B cell (primary cell): ENCODE measurements around the gene TPRG1L. TPM values are rescaled to one million over a fixed set of nuclear protein-coding genes. Genes with fewer than 3 reads are reported as not detected.

Experiments used
- ATAC-seq: fragments of 200-7000 bp; cut with Tn5 transposase; one replicate; pipeline ENCODE4 v1.10.0; 2021; ENCODE audit warnings: low read depth, mild to moderate bottlenecking, moderate number of reproducible peaks, moderate library complexity
- CTCF ChIA-PET: fragments of 350-600 bp; sonication (Branson Sonifier 250); formaldehyde crosslinking; loops from one replicate; lab custom pipeline; 2021; ENCODE audit warnings: antibody characterized with exemption, inconsistent platforms; lab: Charles Lee
- POLR2A ChIA-PET: fragments of 350-600 bp; sonication (Branson Sonifier 250); formaldehyde crosslinking; loops from one replicate; lab custom pipeline; 2021; ENCODE audit warnings: antibody characterized with exemption; lab: Charles Lee
- DNase-seq: peaks from one replicate; pipeline ENCODE4 v3.0.0; 2013
- H2AFZ ChIP-seq: 2 replicates; pipeline ENCODE4 v1.6.1; 2012; ENCODE audit warnings: mild to moderate bottlenecking, low read depth, low read length; ENCODE audit not compliant: insufficient read depth, poor library complexity, severe bottlenecking
- H3K27ac ChIP-seq, 2 donors: 1 replicate in 1 of 2; 2 replicates in 1 of 2; pipeline ENCODE4 v1.5.1; 2012 to 2013; ENCODE audit warnings: low read length in 2 of 2, mild to moderate bottlenecking in 2 of 2, moderate library complexity in 1 of 2
- H3K27me3 ChIP-seq, 4 experiments: fragments of 200-600 bp in 1 of 4; sonication (generic) in 1 of 4; replicated peaks in 1 of 4; 1 replicate in 2 of 4; 2 replicates in 2 of 4; pipeline versions ENCODE4 v1.6.1 to v1.7.0; 2013 to 2016; ENCODE audit warnings: low read length in 3 of 4, mild to moderate bottlenecking in 2 of 4, mixed read lengths in 1 of 4, moderate library complexity in 1 of 4; ENCODE audit not compliant: insufficient read depth in 4 of 4, control insufficient read depth in 3 of 4; ENCODE audit errors: control extremely low read depth in 1 of 4
- H3K36me3 ChIP-seq, 2 experiments: replicated peaks in 1 of 2; 1 replicate in 1 of 2; 2 replicates in 1 of 2; pipeline versions ENCODE4 v1.6.1 to v1.7.1; 2013; ENCODE audit warnings: low read length in 1 of 2; ENCODE audit not compliant: insufficient read depth in 2 of 2, control insufficient read depth in 1 of 2; ENCODE audit errors: control extremely low read depth in 1 of 2, extremely low read depth in 1 of 2
- H3K4me1 ChIP-seq, 2 donors: fragments of 200-600 bp in 1 of 2; sonication (generic) in 1 of 2; 1 replicate in 1 of 2; 2 replicates in 1 of 2; pipeline versions ENCODE4 v1.5.1 to v1.6.1; 2013 to 2017; ENCODE audit warnings: low read length in 2 of 2; ENCODE audit not compliant: control insufficient read depth in 2 of 2, insufficient read depth in 2 of 2
- H3K4me2 ChIP-seq: replicated peaks from 2 replicates; pipeline ENCODE3; 2012; ENCODE audit warnings: mild to moderate bottlenecking, low read depth, low read length; ENCODE audit not compliant: poor library complexity, severe bottlenecking
- H3K4me3 ChIP-seq, 5 experiments: fragments of 200-600 bp in 1 of 5; sonication (generic) in 1 of 5; 1 replicate in 3 of 5; 2 replicates in 2 of 5; pipeline versions ENCODE4 v1.5.1 to v1.7.0; 2011 to 2016; ENCODE audit warnings: low read length in 4 of 5, mild to moderate bottlenecking in 4 of 5, low read depth in 2 of 5, control low read depth in 1 of 5, moderate library complexity in 1 of 5; ENCODE audit not compliant: insufficient read depth in 1 of 5; ENCODE audit errors: control extremely low read depth in 1 of 5, extremely low read depth in 1 of 5
- H3K79me2 ChIP-seq: fragments of 200-600 bp; sonication (generic); one replicate; pipeline ENCODE4 v1.6.0; 2016; ENCODE audit warnings: low read length; ENCODE audit not compliant: control insufficient read depth, insufficient read depth
- H3K9ac ChIP-seq: fragments of 200-600 bp; sonication (generic); 2 replicates; pipeline ENCODE4 v1.6.1; 2017; ENCODE audit warnings: mild to moderate bottlenecking, low read length, moderate library complexity
- H3K9me3 ChIP-seq, 3 donors: one replicate each; pipeline versions ENCODE4 v1.6.1 to v1.7.1; 2013; ENCODE audit warnings: low read length in 2 of 3; ENCODE audit not compliant: control insufficient read depth in 2 of 3, insufficient read depth in 1 of 3; ENCODE audit errors: control extremely low read depth in 1 of 3
- H4K20me1 ChIP-seq: 2 replicates; pipeline ENCODE4 v1.6.0; 2012; ENCODE audit warnings: mild to moderate bottlenecking, low read length; ENCODE audit not compliant: insufficient read depth, control insufficient read depth, poor library complexity, severe bottlenecking
- H3K27ac Mint-ChIP-seq: one replicate; pipeline ENCODE4 v1.8.0; 2021; ENCODE audit warnings: mixed read lengths
- H3K27me3 Mint-ChIP-seq: one replicate; pipeline ENCODE4 v1.8.0; 2021; ENCODE audit warnings: mixed read lengths
- H3K4me1 Mint-ChIP-seq: one replicate; pipeline ENCODE4 v1.8.0; 2021; ENCODE audit warnings: mixed read lengths
- H3K4me3 Mint-ChIP-seq: one replicate; pipeline ENCODE4 v1.8.0; 2021; ENCODE audit warnings: mixed read lengths
- H3K9me3 Mint-ChIP-seq: one replicate; pipeline ENCODE4 v1.8.0; 2022; ENCODE audit warnings: mixed read lengths; ENCODE audit not compliant: insufficient read depth
- CTCF ChIP-seq: fragments of 200-600 bp; IDR thresholded peaks from one replicate; pipeline ENCODE4 v1.8.0; 2022; ENCODE audit warnings: antibody characterized with exemption, mild to moderate bottlenecking
- EZH2 ChIP-seq: IDR thresholded peaks from 2 replicates; pipeline ENCODE4 v1.6.1; 2012; ENCODE audit warnings: borderline replicate concordance, low read depth, mild to moderate bottlenecking, moderate library complexity, low read length; ENCODE audit not compliant: insufficient read depth, poor library complexity, severe bottlenecking
- WGBS: methylation state at CpG from one replicate; pipeline ENCODE4 v1.1.5; 2013; ENCODE audit warnings: missing lambda C conversion rate; ENCODE audit not compliant: insufficient coverage; 5-methylcytosine and 5-hydroxymethylcytosine counted together
- intact Hi-C: fragments of 100-400 bp; cut with micrococcal nuclease; formaldehyde crosslinking; loops from one replicate; pipeline ENCODE4 v1.10.0; 2022
- polyA plus RNA-seq: library from polyadenylated mRNA; depleted of rRNA; stranded (reverse); fragments of >200 nt; gene quantifications from 2 replicates; pipeline ENCODE4 v1.2.3, GENCODE V29; 2012
- total RNA-seq, 2 donors: library from RNA; stranded (reverse); fragments of 120-200 nt in 1 of 2; gene quantifications; 1 replicate in 1 of 2; 2 replicates in 1 of 2; pipeline versions ENCODE4 v1.2.3 to v1.2.4, GENCODE V29; 2013 to 2022

The TPRG1L gene
- total and polyA plus RNA-seq, 2 donors (not counting 1 experiment from before 2014, with no cell fraction given), result 19.5 to 48.6 TPM

GRCh38 chr1:3671371-3672180 lies 46.8 kb downstream of the TPRG1L start:
- no peaks in the 10 kb centered on the region for H3K27me3 Mint-ChIP-seq
- no peak for DNase-seq
- peaks cover 0 to 4% (median 0%) of the 10 kb centered on the region in 4 experiments for H3K27me3 ChIP-seq
- POLR2A ChIA-PET, result no interaction called here
- H3K27ac ChIP-seq, result no peak overlapping the region
- H3K4me3 ChIP-seq, result no peak overlapping the region
- H3K4me2 ChIP-seq, result no peak overlapping the region
- CTCF ChIA-PET, result interaction anchor here (1.4 to 2.5 kb wide), 3 partner anchors 17 to 51 kb away, joined by 3 to 9 read pairs (median 6); no protein-coding TSS in a partner anchor
- no peak overlapping the region for H2AFZ ChIP-seq
- no peaks in the 10 kb centered on the region for H3K79me2 ChIP-seq
- intact Hi-C loops, result no loop called here
- 82% methylated on average over 29 of the region's 29 CpGs for WGBS
- H3K9me3 Mint-ChIP-seq, result no peaks in the 10 kb centered on the region
- no peak overlapping the region for H3K9ac ChIP-seq
- H3K27ac Mint-ChIP-seq, result peak overlapping the region; percentile 61
- no peaks in the 10 kb centered on the region for H4K20me1 ChIP-seq
- peaks cover 41 to 59% of the 10 kb centered on the region in 2 donors for H3K4me1 ChIP-seq
- ATAC-seq, result no peak
- H3K9me3 ChIP-seq, result peaks cover 0 to 5% (median 0%) of the 10 kb centered on the region in 3 donors
- peak overlapping the region; percentile 59 for H3K4me3 Mint-ChIP-seq
- peaks cover 55% of the 10 kb centered on the region for H3K4me1 Mint-ChIP-seq
- no peak for TF ChIP-seq CTCF
- TF ChIP-seq EZH2, result no peak
- no peaks in the 10 kb centered on the region for H3K36me3 ChIP-seq
